Breast epithelium (tissue), 3 donors: ENCODE data around the gene PHACTR1.

Source experiments
- CTCF ChIP-seq, 3 donors: fragments of 450-650 bp; IDR thresholded peaks; one replicate each; pipeline ENCODE4 v1.5.1; 2016 to 2017; ENCODE audit warnings: antibody characterized with exemption in 3 of 3, mild to moderate bottlenecking in 3 of 3, moderate library complexity in 3 of 3
- POLR2A ChIP-seq: fragments of 450-650 bp; IDR thresholded peaks from one replicate; pipeline ENCODE4 v1.6.1; 2016; ENCODE audit warnings: antibody characterized with exemption, mild to moderate bottlenecking, moderate library complexity

GRCh38 chr6:13033145-13033544, 316.6 kb downstream of the PHACTR1 start:
- TF ChIP-seq POLR2A (no peak), CTCF (IDR thresholded peaks at IDR 0.05) (no peak)
